Ovary (tissue), 9 donors: Measurements from ENCODE around the gene SLC6A9. TPM values are rescaled to one million over a fixed set of nuclear protein-coding genes. Genes with fewer than 3 reads are reported as not detected.

Experiments used
- DNase-seq, 5 donors: peaks; one replicate each; pipeline ENCODE4 v3.0.0-alpha.2; 2019 to 2020
- H3K27ac ChIP-seq, 2 donors: fragments of 200-600 bp; one replicate each; pipeline versions ENCODE4 v1.5.1 to v1.8.0; 2019 to 2022
- H3K27me3 ChIP-seq: fragments of 200-600 bp; one replicate; pipeline ENCODE4 v1.8.0; 2022
- H3K36me3 ChIP-seq: fragments of 200-600 bp; sonication (generic); one replicate; pipeline ENCODE4 v1.5.1; 2019
- H3K4me1 ChIP-seq: one replicate; pipeline ENCODE4 v1.8.1; 2013; ENCODE audit warnings: mild to moderate bottlenecking, moderate library complexity; ENCODE audit not compliant: insufficient read depth
- H3K4me3 ChIP-seq: fragments of 200-600 bp; sonication (generic); one replicate; pipeline ENCODE4 v1.5.1; 2017
- H3K9me3 ChIP-seq, 2 donors: fragments of 200-600 bp in 1 of 2; sonication (generic) in 1 of 2; one replicate each; pipeline versions ENCODE4 v1.5.1 to v1.8.1; 2013 to 2019; ENCODE audit warnings: mild to moderate bottlenecking in 1 of 2, moderate library complexity in 1 of 2
- EP300 ChIP-seq: sonication (generic); formaldehyde crosslinking; IDR thresholded peaks from one replicate; pipeline ENCODE4 v1.6.1; 2017; ENCODE audit warnings: antibody characterized with exemption
- POLR2A ChIP-seq: fragments of 450-650 bp; IDR thresholded peaks from one replicate; pipeline ENCODE4 v1.6.1; 2017; ENCODE audit warnings: antibody characterized with exemption, mild to moderate bottlenecking, moderate library complexity
- WGBS, 3 donors: extraction: QIAGEN DNeasy Blood & Tissue Kit in 1 of 3; methylation state at CpG; one replicate each; pipeline versions ENCODE4 v1.1.5 to v1.1.7; 2013 to 2017; 5-methylcytosine and 5-hydroxymethylcytosine counted together
- intact Hi-C, 4 donors: fragments of 100-400 bp; cut with DNase I; formaldehyde crosslinking; loops; one replicate each; pipeline versions ENCODE4 v1.11.0 to v1.15.1; 2022 to 2023
- polyA plus RNA-seq, 2 donors: library from polyadenylated mRNA; stranded (reverse); fragments of 200-250 nt in 1 of 2; fragments of 350-450 nt in 1 of 2; fragmentation: Illumina TruSeq in 1 of 2; extraction: RNeasy Lipid Tissue Mini Kit (QIAGEN cat#74804) in 1 of 2; gene quantifications; one replicate each; pipeline ENCODE4 v1.2.3, GENCODE V29; 2013 to 2014
- total RNA-seq, 7 donors: library from RNA; depleted of rRNA in 2 of 7; stranded (reverse); fragments of >200 nt in 2 of 7; fragmentation: NEBNext Ultra II Directional in 3 of 7; extraction: Animal tissue kit (Norgen Biotek cat#: 25700) in 3 of 7; gene quantifications; one replicate each; pipeline versions ENCODE4 v1.1.0 to v1.2.4, GENCODE V29; 2016 to 2023
- TF ChIP-seq, protein P1 (sequence below), 3 donors: fragments of 450-650 bp in 2 of 3; fragments of 200-600 bp in 1 of 3; IDR thresholded peaks; one replicate each; pipeline versions ENCODE4 v1.5.1 to v1.8.0; 2016 to 2022; ENCODE audit warnings: antibody characterized with exemption in 3 of 3, mild to moderate bottlenecking in 1 of 3
- donor health status: DM: no; HTN: no; CAD: no; lungs with moderate emphysema.
- donor health status: DM: no; HTN: no; CAD: no.
- donor health status: Bipolar disorder and iron deficiency.
- donor health status: DM: yes; HTN: yes; CAD: no.
- donor health status: DM: no; HTN: no; CAD: no.
- donor health status: DM: yes; HTN: yes; CAD: no.

SLC6A9 gene
- total and polyA plus RNA-seq, 9 donors = 1.1 to 74.1 (median 4.6) TPM

GRCh38 chr1:43980255-43981134 lies 50.8 kb downstream of the SLC6A9 start:
- intact Hi-C loops = no loop called here
- peaks cover 12% of the 10 kb centered on the region for H3K4me1 ChIP-seq

DNA sequence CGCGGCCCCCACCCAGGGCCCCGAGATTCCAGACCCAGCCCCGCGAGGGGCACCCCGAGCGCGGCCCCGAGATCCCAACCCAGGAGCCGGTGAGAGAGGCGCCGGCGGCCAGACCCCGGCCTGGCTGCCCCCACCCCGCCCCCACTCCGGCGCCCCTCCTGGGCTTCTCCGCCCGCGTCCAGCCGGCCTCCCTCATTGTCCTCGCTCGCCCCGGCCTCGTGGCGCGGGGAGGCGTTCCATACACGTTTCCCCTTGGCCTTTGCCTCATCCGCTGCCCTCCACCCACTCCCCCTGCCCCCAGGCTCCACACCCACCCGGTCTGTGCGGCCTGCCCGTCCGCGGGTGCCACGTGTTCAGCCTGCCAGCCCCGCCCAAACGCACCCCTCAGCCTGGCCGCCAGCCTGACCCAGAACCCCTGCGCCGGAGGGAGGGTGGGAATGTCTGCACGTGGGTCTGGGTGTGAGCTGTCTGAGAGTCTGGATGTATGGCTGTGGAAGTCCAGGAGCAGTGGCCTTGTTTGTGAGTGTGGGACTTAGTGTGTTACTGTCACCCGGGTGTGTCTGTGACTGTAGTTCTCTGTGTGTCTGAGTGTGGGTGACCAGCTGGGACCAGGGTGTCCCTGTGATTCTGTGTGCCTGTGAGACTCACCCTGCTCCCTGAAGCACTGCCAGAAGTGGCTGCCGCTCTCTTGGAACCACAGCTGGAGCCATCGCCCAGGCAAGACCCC lies 51.6 kb downstream of the SLC6A9 start:
- TF ChIP-seq POLR2A = no peak
- TF ChIP-seq EP300 = no peak
- TF ChIP-seq, protein P1, sequence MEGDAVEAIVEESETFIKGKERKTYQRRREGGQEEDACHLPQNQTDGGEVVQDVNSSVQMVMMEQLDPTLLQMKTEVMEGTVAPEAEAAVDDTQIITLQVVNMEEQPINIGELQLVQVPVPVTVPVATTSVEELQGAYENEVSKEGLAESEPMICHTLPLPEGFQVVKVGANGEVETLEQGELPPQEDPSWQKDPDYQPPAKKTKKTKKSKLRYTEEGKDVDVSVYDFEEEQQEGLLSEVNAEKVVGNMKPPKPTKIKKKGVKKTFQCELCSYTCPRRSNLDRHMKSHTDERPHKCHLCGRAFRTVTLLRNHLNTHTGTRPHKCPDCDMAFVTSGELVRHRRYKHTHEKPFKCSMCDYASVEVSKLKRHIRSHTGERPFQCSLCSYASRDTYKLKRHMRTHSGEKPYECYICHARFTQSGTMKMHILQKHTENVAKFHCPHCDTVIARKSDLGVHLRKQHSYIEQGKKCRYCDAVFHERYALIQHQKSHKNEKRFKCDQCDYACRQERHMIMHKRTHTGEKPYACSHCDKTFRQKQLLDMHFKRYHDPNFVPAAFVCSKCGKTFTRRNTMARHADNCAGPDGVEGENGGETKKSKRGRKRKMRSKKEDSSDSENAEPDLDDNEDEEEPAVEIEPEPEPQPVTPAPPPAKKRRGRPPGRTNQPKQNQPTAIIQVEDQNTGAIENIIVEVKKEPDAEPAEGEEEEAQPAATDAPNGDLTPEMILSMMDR (IDR thresholded peaks at IDR 0.05) = no peak
- intact Hi-C loops = no loop called here
- H3K27me3 ChIP-seq = no peaks in the 10 kb centered on the region
- H3K4me1 ChIP-seq = peaks cover 13% of the 10 kb centered on the region
- WGBS, 3 donors = 2 to 3% (median 3%) methylated on average over 22 to 45 of the region's 45 CpGs
- peak overlapping the region; percentile 84 for H3K4me3 ChIP-seq
- peak; percentile 54 to 78 (median 70) for DNase-seq
- H3K27ac ChIP-seq = peak overlapping the region; percentile 49 to 64
- H3K9me3 ChIP-seq = no peaks in the 10 kb centered on the region
- no peaks in the 10 kb centered on the region for H3K36me3 ChIP-seq

More at GRCh38 chr1:43980255-43981134, 50.8 kb downstream of the SLC6A9 start:
- WGBS, 3 donors = 44 to 61% (median 47%) methylated on average over 13 of the region's 13 CpGs
- no peak for DNase-seq
- Histone ChIP-seq H3K27me3 (no peaks in the 10 kb centered on the region), H3K27ac (peak overlapping the region; percentile 49 to 64), H3K36me3 (no peaks in the 10 kb centered on the region), H3K4me3 (peak overlapping the region; percentile 84), H3K9me3 (no peaks in the 10 kb centered on the region)
- TF ChIP-seq, protein P1 (IDR thresholded peaks at IDR 0.05) = no peak
- TF ChIP-seq EP300 = no peak
- TF ChIP-seq POLR2A = no peak

DNA sequence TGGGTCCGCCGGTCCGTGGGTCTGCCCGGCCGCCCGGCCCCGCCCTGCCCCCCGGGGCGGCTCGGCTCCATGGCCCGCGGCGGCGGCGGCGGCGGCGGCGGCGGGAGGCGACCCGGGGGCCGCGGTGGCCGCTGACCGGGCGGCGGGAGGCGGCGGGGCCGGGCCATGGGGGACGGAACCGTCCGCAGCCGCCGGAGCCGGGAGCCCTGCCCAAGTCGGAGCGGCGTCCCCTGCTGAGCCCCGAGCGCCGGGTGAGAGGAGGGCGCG lies 52.1 kb downstream of the SLC6A9 start:
- WGBS, 3 donors = 0 to 1% methylated on average over 9 to 45 of the region's 45 CpGs; no CpG with 5 or more reads in 1 of the 3 donors
- H3K36me3 ChIP-seq = no peaks in the 10 kb centered on the region

GRCh38 chr1:43978551-43979260 lies 52.6 kb downstream of the SLC6A9 start, which contains the start of gene B4GALT2:
Gene B4GALT2, plus strand, starts transcription at chr1:43979210. Its CDS starts 1,951 bp downstream, at chr1:43981161.
- intact Hi-C loops = no loop called here
- H3K27me3 ChIP-seq = no peaks in the 10 kb centered on the region
- H3K36me3 ChIP-seq = no peaks in the 10 kb centered on the region
- peak within 1 kb of the TSS; percentile 49 to 64 for H3K27ac ChIP-seq
- peak; percentile 40 to 76 (median 62) for DNase-seq
- peak within 1 kb of the TSS; percentile 84 for H3K4me3 ChIP-seq
- 4 to 7% (median 6%) methylated on average over 23 to 54 of the region's 54 CpGs for WGBS, 3 donors
- no peaks in the 10 kb centered on the region for H3K9me3 ChIP-seq
- peaks cover 15% of the 10 kb centered on the region for H3K4me1 ChIP-seq
- TF ChIP-seq POLR2A = no peak
- TF ChIP-seq, protein P1 (IDR thresholded peaks at IDR 0.05) = no peak
- TF ChIP-seq EP300 = no peak

More for the DNA sequence above, 52.1 kb downstream of the SLC6A9 start:
- Histone ChIP-seq H3K9me3 (no peaks in the 10 kb centered on the region), H3K4me3 (peak overlapping the region; percentile 84), H3K4me1 (peaks cover 13% of the 10 kb centered on the region), H3K27me3 (no peaks in the 10 kb centered on the region), H3K27ac (peak overlapping the region; percentile 49 to 64)
- TF ChIP-seq POLR2A (no peak), EP300 (no peak)
- TF ChIP-seq, protein P1 (IDR thresholded peaks at IDR 0.05) = no peak
- DNase-seq = no peak
- intact Hi-C loops = no loop called here
